PC-3 (cell line): Measurements from ENCODE around the gene SRD5A3.

Experiments used
- EZH2 ChIP-seq: fragments of 300-600 bp; sonication (generic); IDR thresholded peaks from one replicate; pipeline ENCODE4 v1.6.1; 2017; ENCODE audit warnings: antibody characterized with exemption, mild to moderate bottlenecking, low read length; ENCODE audit not compliant: unreplicated experiment
- EZH2phosphoT487 ChIP-seq: fragments of 300-600 bp; sonication (generic); IDR thresholded peaks from 2 replicates; pipeline ENCODE4 v1.6.1; 2018; ENCODE audit warnings: mild to moderate bottlenecking, antibody characterized with exemption, low read length, borderline replicate concordance
- TF ChIP-seq, protein P1 (sequence below): fragments of 300-600 bp; sonication (generic); conservative IDR thresholded peaks from 2 replicates; pipeline ENCODE4 v1.5.1; 2017; ENCODE audit warnings: antibody characterized with exemption, low read depth, mild to moderate bottlenecking, low read length

GRCh38 chr4:55398461-55398860 is 52.4 kb downstream of the SRD5A3 start:
- TF ChIP-seq, protein P1, sequence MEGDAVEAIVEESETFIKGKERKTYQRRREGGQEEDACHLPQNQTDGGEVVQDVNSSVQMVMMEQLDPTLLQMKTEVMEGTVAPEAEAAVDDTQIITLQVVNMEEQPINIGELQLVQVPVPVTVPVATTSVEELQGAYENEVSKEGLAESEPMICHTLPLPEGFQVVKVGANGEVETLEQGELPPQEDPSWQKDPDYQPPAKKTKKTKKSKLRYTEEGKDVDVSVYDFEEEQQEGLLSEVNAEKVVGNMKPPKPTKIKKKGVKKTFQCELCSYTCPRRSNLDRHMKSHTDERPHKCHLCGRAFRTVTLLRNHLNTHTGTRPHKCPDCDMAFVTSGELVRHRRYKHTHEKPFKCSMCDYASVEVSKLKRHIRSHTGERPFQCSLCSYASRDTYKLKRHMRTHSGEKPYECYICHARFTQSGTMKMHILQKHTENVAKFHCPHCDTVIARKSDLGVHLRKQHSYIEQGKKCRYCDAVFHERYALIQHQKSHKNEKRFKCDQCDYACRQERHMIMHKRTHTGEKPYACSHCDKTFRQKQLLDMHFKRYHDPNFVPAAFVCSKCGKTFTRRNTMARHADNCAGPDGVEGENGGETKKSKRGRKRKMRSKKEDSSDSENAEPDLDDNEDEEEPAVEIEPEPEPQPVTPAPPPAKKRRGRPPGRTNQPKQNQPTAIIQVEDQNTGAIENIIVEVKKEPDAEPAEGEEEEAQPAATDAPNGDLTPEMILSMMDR, result no peak
- TF ChIP-seq EZH2 (no peak), EZH2phosphoT487 (no peak)
